WI38 (cell line): ENCODE results near the gene ZFHX3.

Source experiments
- H3K4me3 ChIP-seq: 2 replicates; pipeline ENCODE4 v1.5.1; 2011; ENCODE audit warnings: low read depth, mild to moderate bottlenecking, control low read depth, low read length
- TF ChIP-seq, protein P1 (sequence below): IDR thresholded peaks from 2 replicates; pipeline ENCODE4 v1.5.1; 2012; ENCODE audit warnings: low read depth, mild to moderate bottlenecking, control low read depth, low read length

Gene ZFHX3

DNA sequence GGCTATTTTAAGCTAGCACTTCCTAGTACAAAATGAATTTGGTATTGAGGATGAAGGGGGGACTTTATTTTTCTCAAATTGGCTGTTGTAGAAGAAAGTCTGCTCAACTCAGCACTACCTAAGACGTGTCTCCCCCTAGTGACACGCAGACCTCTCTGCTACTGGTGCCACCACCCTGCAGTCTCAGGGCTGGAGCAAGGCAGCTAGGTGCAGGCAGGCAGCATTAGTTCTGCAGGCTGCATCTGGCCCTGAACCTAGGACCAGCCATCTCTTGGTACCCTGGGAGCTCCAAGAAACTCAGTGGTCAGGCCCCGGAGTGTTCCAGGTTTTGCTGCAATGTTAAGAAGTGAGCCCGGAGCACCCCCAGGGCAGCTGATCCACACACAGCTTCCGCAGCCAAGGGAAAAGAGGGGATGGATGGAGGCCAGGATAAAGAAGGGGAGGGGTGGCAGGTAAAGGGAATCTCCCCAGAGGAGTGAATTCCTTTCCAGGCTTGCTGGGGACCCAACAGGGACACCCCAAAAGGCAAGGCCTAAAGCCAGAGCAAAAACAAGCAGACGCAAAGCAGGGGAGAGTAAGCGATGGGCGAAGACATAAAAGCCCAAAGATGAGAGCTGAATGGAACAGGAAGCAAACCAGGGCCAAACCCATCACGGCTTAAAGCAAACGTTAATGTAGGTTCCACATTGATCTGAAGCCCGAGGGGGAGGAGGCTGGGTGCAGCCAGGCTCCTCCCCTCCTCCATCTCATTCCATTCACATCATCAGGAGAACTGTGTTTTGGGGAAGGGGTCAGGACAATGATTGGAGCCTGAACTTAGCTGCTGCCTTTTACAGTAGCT is 200.5 kb downstream of the ZFHX3 start:
- TF ChIP-seq, protein P1, sequence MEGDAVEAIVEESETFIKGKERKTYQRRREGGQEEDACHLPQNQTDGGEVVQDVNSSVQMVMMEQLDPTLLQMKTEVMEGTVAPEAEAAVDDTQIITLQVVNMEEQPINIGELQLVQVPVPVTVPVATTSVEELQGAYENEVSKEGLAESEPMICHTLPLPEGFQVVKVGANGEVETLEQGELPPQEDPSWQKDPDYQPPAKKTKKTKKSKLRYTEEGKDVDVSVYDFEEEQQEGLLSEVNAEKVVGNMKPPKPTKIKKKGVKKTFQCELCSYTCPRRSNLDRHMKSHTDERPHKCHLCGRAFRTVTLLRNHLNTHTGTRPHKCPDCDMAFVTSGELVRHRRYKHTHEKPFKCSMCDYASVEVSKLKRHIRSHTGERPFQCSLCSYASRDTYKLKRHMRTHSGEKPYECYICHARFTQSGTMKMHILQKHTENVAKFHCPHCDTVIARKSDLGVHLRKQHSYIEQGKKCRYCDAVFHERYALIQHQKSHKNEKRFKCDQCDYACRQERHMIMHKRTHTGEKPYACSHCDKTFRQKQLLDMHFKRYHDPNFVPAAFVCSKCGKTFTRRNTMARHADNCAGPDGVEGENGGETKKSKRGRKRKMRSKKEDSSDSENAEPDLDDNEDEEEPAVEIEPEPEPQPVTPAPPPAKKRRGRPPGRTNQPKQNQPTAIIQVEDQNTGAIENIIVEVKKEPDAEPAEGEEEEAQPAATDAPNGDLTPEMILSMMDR, result no peak

DNA sequence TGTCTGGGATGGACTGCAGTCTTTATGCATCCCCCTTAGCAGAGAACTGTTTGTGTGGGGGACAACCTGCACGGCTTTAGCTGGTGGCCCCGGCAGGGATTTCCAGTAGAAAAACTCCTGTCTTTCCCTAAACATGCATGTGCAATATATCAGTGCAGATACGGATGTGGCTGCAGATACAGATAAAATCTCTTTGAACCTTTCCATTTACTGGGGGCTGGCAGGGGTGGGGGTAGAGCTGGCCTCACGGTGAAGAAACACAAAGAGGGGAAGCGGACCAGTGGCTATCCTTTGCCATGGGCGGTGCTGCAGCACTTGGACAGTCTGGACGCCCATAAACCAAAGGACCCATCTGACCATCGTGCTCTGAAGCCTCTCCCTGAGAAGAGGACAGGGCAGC is 201.3 kb downstream of the ZFHX3 start:
- TF ChIP-seq, protein P1, result no peak
- H3K4me3 ChIP-seq, result no peak overlapping the region

More for the DNA sequence above, 200.5 kb downstream of the ZFHX3 start:
- no peak overlapping the region for H3K4me3 ChIP-seq

GRCh38 chr16:72845322-72846020 is 202.5 kb downstream of the ZFHX3 start:
- H3K4me3 ChIP-seq, result no peak overlapping the region
- TF ChIP-seq, protein P1, result no peak

DNA sequence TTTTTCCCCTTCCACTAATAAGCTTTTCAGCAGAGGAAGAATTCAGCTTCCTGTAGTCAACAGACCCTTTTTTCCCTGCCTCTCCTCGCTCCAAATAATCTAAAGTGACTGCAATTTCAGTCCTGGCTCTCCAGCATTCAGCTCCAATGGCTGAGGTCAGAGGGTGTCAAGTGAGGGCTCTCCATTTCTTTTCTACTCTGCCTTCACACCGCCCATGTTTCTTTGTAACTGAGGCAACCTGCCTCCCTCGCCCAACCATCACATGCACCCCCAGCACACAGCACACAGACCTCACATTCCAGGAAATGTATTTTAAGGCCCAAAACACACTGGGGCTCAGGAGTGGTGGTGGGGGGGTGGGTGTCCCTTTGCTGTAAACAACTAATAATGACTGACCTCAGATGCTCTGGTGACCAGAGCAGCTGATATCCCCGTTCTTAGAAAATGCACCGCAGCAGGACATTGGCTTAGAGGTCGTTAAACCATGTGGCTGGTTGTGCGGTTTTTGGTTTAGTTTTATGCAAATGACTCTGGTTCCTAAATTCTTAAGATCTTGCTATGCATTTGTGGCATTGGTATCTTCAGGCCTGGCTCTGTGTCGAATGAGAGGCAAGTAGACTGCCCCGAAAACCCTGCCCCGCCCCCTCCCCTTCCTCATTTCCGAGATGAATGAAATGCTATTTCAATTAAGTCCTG is 203.6 kb downstream of the ZFHX3 start:
- TF ChIP-seq, protein P1, result no peak
- no peak overlapping the region for H3K4me3 ChIP-seq

DNA sequence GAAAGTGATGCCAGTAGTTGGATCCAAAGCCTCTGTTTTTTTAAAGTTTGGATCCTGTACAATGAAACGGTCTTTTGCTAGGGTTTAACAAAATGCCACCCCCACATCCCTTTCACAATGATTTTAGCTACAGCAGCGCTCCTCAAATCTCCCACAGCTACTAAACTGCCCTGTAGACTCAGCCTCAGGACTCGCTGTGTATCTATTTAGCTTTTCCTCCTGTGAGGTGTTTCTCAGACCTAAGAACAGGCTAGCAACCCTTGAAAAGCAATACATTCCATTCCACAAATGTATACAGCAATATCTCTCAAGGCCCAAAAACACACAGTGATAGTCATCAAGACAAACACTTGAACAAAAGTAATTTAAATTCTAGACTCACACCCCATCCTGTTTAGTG is 206.4 kb downstream of the ZFHX3 start:
- TF ChIP-seq, protein P1, result no peak
- no peak overlapping the region for H3K4me3 ChIP-seq

- no peak overlapping the region for H3K4me3 ChIP-seq
- TF ChIP-seq, protein P1, result no peak
Observed at GRCh38 chr16:72840631-72841381, 207.1 kb downstream of the ZFHX3 start.
